Keratinocyte (primary cell): ENCODE measurements around the gene TRPM2.

Source experiments
- EZH2 ChIP-seq: IDR thresholded peaks from one replicate; pipeline ENCODE4 v1.6.1; 2012; ENCODE audit warnings: inconsistent platforms, mild to moderate bottlenecking, low read length, moderate library complexity
- TF ChIP-seq, protein P1 (sequence below), 3 experiments: IDR thresholded peaks in 1 of 3; conservative IDR thresholded peaks in 1 of 3; optimal IDR thresholded peaks in 1 of 3; 2 replicates in 2 of 3; 3 replicates in 1 of 3; pipeline versions ENCODE3 to v1.5.1; 2011; ENCODE audit warnings: low read length in 3 of 3, mild to moderate bottlenecking in 3 of 3, moderate library complexity in 2 of 3, control low read depth in 1 of 3, inconsistent platforms in 1 of 3; ENCODE audit not compliant: insufficient read depth in 2 of 3; ENCODE audit errors: extremely low read depth in 1 of 3

- no peak for TF ChIP-seq EZH2
- TF ChIP-seq, protein P1, sequence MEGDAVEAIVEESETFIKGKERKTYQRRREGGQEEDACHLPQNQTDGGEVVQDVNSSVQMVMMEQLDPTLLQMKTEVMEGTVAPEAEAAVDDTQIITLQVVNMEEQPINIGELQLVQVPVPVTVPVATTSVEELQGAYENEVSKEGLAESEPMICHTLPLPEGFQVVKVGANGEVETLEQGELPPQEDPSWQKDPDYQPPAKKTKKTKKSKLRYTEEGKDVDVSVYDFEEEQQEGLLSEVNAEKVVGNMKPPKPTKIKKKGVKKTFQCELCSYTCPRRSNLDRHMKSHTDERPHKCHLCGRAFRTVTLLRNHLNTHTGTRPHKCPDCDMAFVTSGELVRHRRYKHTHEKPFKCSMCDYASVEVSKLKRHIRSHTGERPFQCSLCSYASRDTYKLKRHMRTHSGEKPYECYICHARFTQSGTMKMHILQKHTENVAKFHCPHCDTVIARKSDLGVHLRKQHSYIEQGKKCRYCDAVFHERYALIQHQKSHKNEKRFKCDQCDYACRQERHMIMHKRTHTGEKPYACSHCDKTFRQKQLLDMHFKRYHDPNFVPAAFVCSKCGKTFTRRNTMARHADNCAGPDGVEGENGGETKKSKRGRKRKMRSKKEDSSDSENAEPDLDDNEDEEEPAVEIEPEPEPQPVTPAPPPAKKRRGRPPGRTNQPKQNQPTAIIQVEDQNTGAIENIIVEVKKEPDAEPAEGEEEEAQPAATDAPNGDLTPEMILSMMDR (optimal IDR thresholded peaks at IDR 0.05 in 1 of 3, IDR thresholded peaks at IDR 0.05 in 1 of 3, conservative IDR thresholded peaks at IDR 0.05 in 1 of 3; ENCODE audit: extremely low read depth in 1 of 3, insufficient read depth in 2 of 3, low read length in 3 of 3): no peak
These were observed 88.3 kb downstream of the TRPM2 start for GRCh38 chr21:44441581-44442265.
